Fibroblast of peridontal ligament (primary cell): ENCODE results near the gene RMRP.
A peak's percentile ranks its signal among the peaks of the same experiment; 100 is the strongest.
"Not testable (repeated sequence)": the region's sequence is repeated elsewhere in the genome, so short reads cannot be mapped to it uniquely, and the experiment has no call there.

Experiments used
- DNase-seq: peaks from one replicate; pipeline ENCODE4 v3.0.0-alpha.2; 2010; ENCODE audit errors: extremely low read depth

The RMRP gene

GRCh38 chr9:35643046-35643445 is 14.8 kb downstream of the RMRP start:
- no peak for DNase-seq

- not testable (repeated sequence) for DNase-seq
These were observed 16.3 kb downstream of the RMRP start for GRCh38 chr9:35641478-35641877.

- DNase-seq: not testable (repeated sequence)
These were observed 17.4 kb downstream of the RMRP start for GRCh38 chr9:35640431-35640830.

GRCh38 chr9:35639631-35640030 is 18.2 kb downstream of the RMRP start:
- no peak for DNase-seq

GRCh38 chr9:35639225-35639624 is 18.6 kb downstream of the RMRP start:
- not testable (repeated sequence) for DNase-seq

- not testable (repeated sequence) for DNase-seq
These were observed 19.1 kb downstream of the RMRP start for GRCh38 chr9:35638751-35639150.

GRCh38 chr9:35637427-35637955 is 20.3 kb downstream of the RMRP start:
- not testable (repeated sequence) for DNase-seq

GRCh38 chr9:35636877-35637246 is 21.0 kb downstream of the RMRP start:
- DNase-seq: not testable (repeated sequence)

GRCh38 chr9:35636135-35636876 is 21.5 kb downstream of the RMRP start:
- no peak for DNase-seq

GRCh38 chr9:35635730-35636129 is 22.1 kb downstream of the RMRP start:
- no peak for DNase-seq

- DNase-seq: no peak
These were observed 28.2 kb downstream of the RMRP start for GRCh38 chr9:35629597-35629996.

- no peak for DNase-seq
These were observed 29.3 kb downstream of the RMRP start for GRCh38 chr9:35628389-35628991.

- no peak for DNase-seq
These were observed 30.2 kb downstream of the RMRP start for GRCh38 chr9:35627575-35627974.

GRCh38 chr9:35619800-35620158 is 38.0 kb downstream of the RMRP start:
- DNase-seq: no peak

GRCh38 chr9:35618854-35619799 is 38.7 kb downstream of the RMRP start:
- no peak for DNase-seq

GRCh38 chr9:35618325-35618727 is 39.5 kb downstream of the RMRP start, which contains the start of gene CD72:
TSS of gene CD72 (minus strand) at chr9:35618413. CDS start at chr9:35618303, 110 bp downstream.
- DNase-seq: no peak

- DNase-seq: no peak
These were observed 40.3 kb downstream of the RMRP start for GRCh38 chr9:35617548-35617947.

- DNase-seq: peak; percentile 42
These were observed 40.9 kb downstream of the RMRP start for GRCh38 chr9:35616681-35617459.

- DNase-seq: no peak
These were observed 41.7 kb downstream of the RMRP start for GRCh38 chr9:35615981-35616680.

- DNase-seq: no peak
These were observed 45.0 kb downstream of the RMRP start for GRCh38 chr9:35612843-35613242.

- DNase-seq: not testable (repeated sequence)
These were observed 45.8 kb downstream of the RMRP start for GRCh38 chr9:35612066-35612465.
